ENCODE results near the gene CTSV. TPM values are rescaled to one million over a fixed set of nuclear protein-coding genes. Genes with fewer than 3 reads are reported as not detected.
"Not testable (repeated sequence)": the region's sequence is repeated elsewhere in the genome, so short reads cannot be mapped to it uniquely, and the experiment has no call there.

The CTSV gene
- total and polyA plus RNA-seq, 2 donors (not counting 1 experiment from before 2014, with no cell fraction given) = 0.25 to 0.66 TPM

DNA sequence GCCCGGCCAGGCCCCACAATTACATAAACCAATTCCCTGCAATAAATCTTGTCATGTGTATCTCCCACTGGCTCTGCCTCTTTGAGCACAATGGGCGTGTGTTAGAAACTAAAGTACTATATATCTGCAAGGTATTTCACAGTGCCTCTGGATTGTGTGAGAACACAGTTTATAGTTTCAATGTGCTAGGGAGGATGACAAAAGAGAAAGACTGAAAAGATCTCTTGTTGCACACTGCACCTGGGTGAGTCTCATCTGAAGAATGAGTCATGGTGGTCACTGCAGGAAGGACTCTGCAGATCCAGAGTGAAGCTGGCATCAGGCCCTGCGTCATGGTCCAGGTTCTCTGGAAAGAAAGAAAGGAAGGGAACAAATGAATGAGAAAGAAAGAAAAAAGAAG is 20.7 kb upstream of the CTSV start:
- Histone ChIP-seq H2AFZ (ENCODE audit: low read length) (no peak overlapping the region), H3K4me1 (ENCODE audit: control insufficient read depth, extremely low read depth, insufficient read depth, low read length) (no peaks in the 10 kb centered on the region), H3K27me3 (ENCODE audit: control insufficient read depth, insufficient read depth, low read length) (no peaks in the 10 kb centered on the region), H3K27ac (ENCODE audit: insufficient read depth, low read length) (no peak overlapping the region), H3K9me3 (ENCODE audit: control insufficient read depth, insufficient read depth, low read depth, low read length) (no peaks in the 10 kb centered on the region), H3K4me2 (ENCODE audit: extremely low read depth, insufficient read depth, low read length) (no peak overlapping the region), H3K36me3 (ENCODE audit: control insufficient read depth, insufficient read depth, low read length) (no peaks in the 10 kb centered on the region), H3K79me2 (ENCODE audit: control insufficient read depth, insufficient read depth, low read length) (no peaks in the 10 kb centered on the region), H3K4me3 (replicated peaks in 1 of 4; ENCODE audit: control extremely low read depth in 1 of 4, insufficient read depth in 1 of 4, low read depth in 3 of 4, low read length in 4 of 4) (no peak overlapping the region), H3K9ac (ENCODE audit: insufficient read depth, low read length) (no peak overlapping the region), H4K20me1 (ENCODE audit: control insufficient read depth, extremely low read depth, insufficient read depth, low read length) (no peaks in the 10 kb centered on the region)
- DNase-seq (ENCODE audit: low read depth in 2 of 2) = no peak
- no peak for TF ChIP-seq EZH2 (IDR thresholded peaks at IDR 0.05; ENCODE audit: low read length, missing control alignments)
- TF ChIP-seq, protein P1, sequence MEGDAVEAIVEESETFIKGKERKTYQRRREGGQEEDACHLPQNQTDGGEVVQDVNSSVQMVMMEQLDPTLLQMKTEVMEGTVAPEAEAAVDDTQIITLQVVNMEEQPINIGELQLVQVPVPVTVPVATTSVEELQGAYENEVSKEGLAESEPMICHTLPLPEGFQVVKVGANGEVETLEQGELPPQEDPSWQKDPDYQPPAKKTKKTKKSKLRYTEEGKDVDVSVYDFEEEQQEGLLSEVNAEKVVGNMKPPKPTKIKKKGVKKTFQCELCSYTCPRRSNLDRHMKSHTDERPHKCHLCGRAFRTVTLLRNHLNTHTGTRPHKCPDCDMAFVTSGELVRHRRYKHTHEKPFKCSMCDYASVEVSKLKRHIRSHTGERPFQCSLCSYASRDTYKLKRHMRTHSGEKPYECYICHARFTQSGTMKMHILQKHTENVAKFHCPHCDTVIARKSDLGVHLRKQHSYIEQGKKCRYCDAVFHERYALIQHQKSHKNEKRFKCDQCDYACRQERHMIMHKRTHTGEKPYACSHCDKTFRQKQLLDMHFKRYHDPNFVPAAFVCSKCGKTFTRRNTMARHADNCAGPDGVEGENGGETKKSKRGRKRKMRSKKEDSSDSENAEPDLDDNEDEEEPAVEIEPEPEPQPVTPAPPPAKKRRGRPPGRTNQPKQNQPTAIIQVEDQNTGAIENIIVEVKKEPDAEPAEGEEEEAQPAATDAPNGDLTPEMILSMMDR (conservative IDR thresholded peaks at IDR 0.05 in 1 of 2, IDR thresholded peaks at IDR 0.05 in 1 of 2; ENCODE audit: low read depth in 1 of 2, low read length in 2 of 2) = no peak

DNA sequence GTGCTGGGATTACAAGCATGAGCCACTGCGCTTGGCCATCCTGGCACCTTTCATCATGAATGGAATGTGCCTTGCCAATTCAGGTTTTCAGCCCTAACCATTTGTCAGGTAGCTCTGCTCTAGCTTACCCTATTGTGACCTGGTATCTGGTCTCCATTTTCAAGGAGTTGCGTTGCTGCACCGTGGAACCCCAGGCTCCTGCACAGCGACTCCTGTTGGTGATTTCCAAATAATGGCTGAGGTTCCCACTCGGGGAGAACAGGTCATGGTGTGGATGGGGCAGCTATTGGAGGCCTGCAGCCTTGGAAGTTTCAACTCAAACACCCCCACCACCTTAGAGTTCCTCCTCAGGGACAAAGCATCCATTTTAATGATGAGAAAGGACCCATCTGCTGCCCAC is 18.7 kb upstream of the CTSV start:
- no peak overlapping the region for H2AFZ ChIP-seq (ENCODE audit: low read length)
- H3K9me3 ChIP-seq (ENCODE audit: control insufficient read depth, insufficient read depth, low read depth, low read length) = no peaks in the 10 kb centered on the region
- H3K4me2 ChIP-seq (ENCODE audit: extremely low read depth, insufficient read depth, low read length) = no peak overlapping the region
- H3K4me3 ChIP-seq (replicated peaks in 1 of 4; ENCODE audit: control extremely low read depth in 1 of 4, insufficient read depth in 1 of 4, low read depth in 3 of 4, low read length in 4 of 4) = no peak overlapping the region
- H3K36me3 ChIP-seq (ENCODE audit: control insufficient read depth, insufficient read depth, low read length) = no peaks in the 10 kb centered on the region
- TF ChIP-seq, protein P1 (conservative IDR thresholded peaks at IDR 0.05 in 1 of 2, IDR thresholded peaks at IDR 0.05 in 1 of 2; ENCODE audit: low read depth in 1 of 2, low read length in 2 of 2) = no peak
- TF ChIP-seq EZH2 (IDR thresholded peaks at IDR 0.05; ENCODE audit: low read length, missing control alignments) = no peak
- H3K79me2 ChIP-seq (ENCODE audit: control insufficient read depth, insufficient read depth, low read length) = no peaks in the 10 kb centered on the region
- H3K9ac ChIP-seq (ENCODE audit: insufficient read depth, low read length) = no peak overlapping the region
- no peaks in the 10 kb centered on the region for H3K4me1 ChIP-seq (ENCODE audit: control insufficient read depth, extremely low read depth, insufficient read depth, low read length)
- H3K27ac ChIP-seq (ENCODE audit: insufficient read depth, low read length) = no peak overlapping the region
- no peak for DNase-seq (ENCODE audit: low read depth in 2 of 2)
- no peaks in the 10 kb centered on the region for H3K27me3 ChIP-seq (ENCODE audit: control insufficient read depth, insufficient read depth, low read length)
- H4K20me1 ChIP-seq (ENCODE audit: control insufficient read depth, extremely low read depth, insufficient read depth, low read length) = no peaks in the 10 kb centered on the region

DNA sequence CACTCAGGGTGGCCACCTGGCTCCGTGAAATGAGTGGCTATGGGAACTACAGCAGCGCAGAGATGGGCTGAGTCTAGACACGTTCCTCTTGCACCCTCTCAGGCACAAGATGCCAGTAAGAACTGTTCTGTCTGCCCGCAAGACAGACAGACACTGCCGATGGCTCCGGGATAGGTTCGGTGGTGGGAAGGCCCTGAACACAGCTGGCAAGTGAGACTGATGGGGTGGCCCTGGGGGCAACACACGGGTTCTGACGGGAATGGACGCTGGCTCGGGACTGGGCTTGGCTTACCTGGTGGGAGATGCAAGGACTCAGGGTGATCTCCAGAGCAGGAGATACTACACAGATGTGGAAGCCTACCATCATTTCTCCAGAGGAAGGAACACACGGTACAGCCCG is 16.9 kb upstream of the CTSV start:
- not testable (repeated sequence) for H3K79me2 ChIP-seq (ENCODE audit: control insufficient read depth, insufficient read depth, low read length)

More for the DNA sequence above, 16.9 kb upstream of the CTSV start:
- not testable (repeated sequence) for H3K27ac ChIP-seq (ENCODE audit: insufficient read depth, low read length); H3K27me3 ChIP-seq (ENCODE audit: control insufficient read depth, insufficient read depth, low read length); H3K9me3 ChIP-seq (ENCODE audit: control insufficient read depth, insufficient read depth, low read depth, low read length); H2AFZ ChIP-seq (ENCODE audit: low read length); DNase-seq (ENCODE audit: low read depth in 2 of 2); H3K9ac ChIP-seq (ENCODE audit: insufficient read depth, low read length); H4K20me1 ChIP-seq (ENCODE audit: control insufficient read depth, extremely low read depth, insufficient read depth, low read length); H3K4me3 ChIP-seq (replicated peaks in 1 of 4; ENCODE audit: control extremely low read depth in 1 of 4, insufficient read depth in 1 of 4, low read depth in 3 of 4, low read length in 4 of 4); H3K36me3 ChIP-seq (ENCODE audit: control insufficient read depth, insufficient read depth, low read length); H3K4me2 ChIP-seq (ENCODE audit: extremely low read depth, insufficient read depth, low read length); H3K4me1 ChIP-seq (ENCODE audit: control insufficient read depth, extremely low read depth, insufficient read depth, low read length)
